Vagina (tissue), 2 donors: Measurements from ENCODE around the gene RHBG.

ENCODE experiments used
- POLR2A ChIP-seq, 2 donors: fragments of 450-650 bp; IDR thresholded peaks; one replicate each; pipeline ENCODE4 v1.6.1; 2017; ENCODE audit warnings: antibody characterized with exemption in 2 of 2, mild to moderate bottlenecking in 2 of 2, moderate library complexity in 2 of 2
- TF ChIP-seq, protein P1 (sequence below), 3 experiments: fragments of 450-650 bp in 2 of 3; fragments of 200-600 bp in 1 of 3; sonication (generic) in 1 of 3; IDR thresholded peaks; one replicate each; pipeline ENCODE4 v1.5.1; 2017 to 2019; ENCODE audit warnings: antibody characterized with exemption in 3 of 3, mild to moderate bottlenecking in 2 of 3, moderate library complexity in 2 of 3

DNA sequence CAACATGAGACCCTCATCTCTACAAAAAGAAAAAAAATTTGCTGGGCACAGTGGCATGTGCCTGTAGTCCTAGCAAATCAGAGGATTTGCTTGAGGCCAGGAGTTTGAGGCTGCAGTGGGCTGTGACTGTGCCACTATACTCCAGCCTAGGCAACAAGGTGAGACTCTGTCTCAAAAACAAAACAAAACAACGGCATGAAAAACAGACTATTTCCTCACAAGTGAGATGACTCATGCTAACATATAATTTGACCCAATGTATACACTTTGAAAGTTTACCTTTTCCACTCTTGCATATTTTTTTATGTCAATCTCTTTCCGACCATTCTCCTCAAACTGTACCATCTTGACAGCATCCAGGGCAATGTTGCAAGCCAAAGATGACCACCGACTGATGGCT, 48.5 kb upstream of the RHBG start:
- TF ChIP-seq, protein P1, sequence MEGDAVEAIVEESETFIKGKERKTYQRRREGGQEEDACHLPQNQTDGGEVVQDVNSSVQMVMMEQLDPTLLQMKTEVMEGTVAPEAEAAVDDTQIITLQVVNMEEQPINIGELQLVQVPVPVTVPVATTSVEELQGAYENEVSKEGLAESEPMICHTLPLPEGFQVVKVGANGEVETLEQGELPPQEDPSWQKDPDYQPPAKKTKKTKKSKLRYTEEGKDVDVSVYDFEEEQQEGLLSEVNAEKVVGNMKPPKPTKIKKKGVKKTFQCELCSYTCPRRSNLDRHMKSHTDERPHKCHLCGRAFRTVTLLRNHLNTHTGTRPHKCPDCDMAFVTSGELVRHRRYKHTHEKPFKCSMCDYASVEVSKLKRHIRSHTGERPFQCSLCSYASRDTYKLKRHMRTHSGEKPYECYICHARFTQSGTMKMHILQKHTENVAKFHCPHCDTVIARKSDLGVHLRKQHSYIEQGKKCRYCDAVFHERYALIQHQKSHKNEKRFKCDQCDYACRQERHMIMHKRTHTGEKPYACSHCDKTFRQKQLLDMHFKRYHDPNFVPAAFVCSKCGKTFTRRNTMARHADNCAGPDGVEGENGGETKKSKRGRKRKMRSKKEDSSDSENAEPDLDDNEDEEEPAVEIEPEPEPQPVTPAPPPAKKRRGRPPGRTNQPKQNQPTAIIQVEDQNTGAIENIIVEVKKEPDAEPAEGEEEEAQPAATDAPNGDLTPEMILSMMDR (IDR thresholded peaks at IDR 0.05), result no peak
- TF ChIP-seq POLR2A (IDR thresholded peaks at IDR 0.05), result no peak
